Hepatocyte (in vitro differentiated cells): ENCODE data around the gene SEL1L2. TPM values are rescaled to one million over a fixed set of nuclear protein-coding genes. Genes with fewer than 3 reads are reported as not detected.

Experiments
- DNase-seq: peaks from one replicate; pipeline ENCODE4 v3.0.0-alpha.2; 2016; ENCODE audit warnings: low spot score
- H2AFZ ChIP-seq: fragments of 200-600 bp; sonication (generic); 2 replicates; pipeline ENCODE4 v1.6.0; 2016; ENCODE audit warnings: antibody characterized with exemption, mild to moderate bottlenecking
- H3K27ac ChIP-seq: fragments of 200-600 bp; sonication (generic); 2 replicates; pipeline ENCODE4 v1.5.1; 2016; ENCODE audit warnings: mild to moderate bottlenecking
- H3K27me3 ChIP-seq: fragments of 200-600 bp; sonication (generic); 2 replicates; pipeline ENCODE4 v1.6.1; 2016
- H3K36me3 ChIP-seq: fragments of 200-600 bp; sonication (generic); replicated peaks from 2 replicates; pipeline ENCODE4 v1.5.1; 2016; ENCODE audit warnings: low read depth; ENCODE audit not compliant: insufficient read depth
- H3K4me1 ChIP-seq: fragments of 200-600 bp; sonication (generic); 2 replicates; pipeline ENCODE4 v1.5.1; 2016; ENCODE audit warnings: mild to moderate bottlenecking, moderate library complexity; ENCODE audit not compliant: insufficient read depth
- H3K4me2 ChIP-seq: fragments of 200-600 bp; sonication (generic); 2 replicates; pipeline ENCODE4 v1.6.0; 2016
- H3K4me3 ChIP-seq: fragments of 200-600 bp; sonication (generic); 2 replicates; pipeline ENCODE4 v1.5.1; 2016; ENCODE audit warnings: mild to moderate bottlenecking
- H3K79me2 ChIP-seq: fragments of 200-600 bp; sonication (generic); 2 replicates; pipeline ENCODE4 v1.6.0; 2017; ENCODE audit warnings: mild to moderate bottlenecking
- H3K9me2 ChIP-seq: fragments of 200-600 bp; sonication (generic); replicated peaks from 2 replicates; pipeline ENCODE4 v1.6.0; 2017; ENCODE audit warnings: mild to moderate bottlenecking; ENCODE audit not compliant: insufficient read depth
- H3K9me3 ChIP-seq: fragments of 200-600 bp; sonication (generic); 2 replicates; pipeline ENCODE4 v1.5.1; 2016; ENCODE audit warnings: low read depth, mild to moderate bottlenecking
- H4K20me1 ChIP-seq: fragments of 200-600 bp; sonication (generic); 2 replicates; pipeline ENCODE4 v1.6.0; 2016; ENCODE audit warnings: mild to moderate bottlenecking; ENCODE audit not compliant: insufficient read depth, poor library complexity, severe bottlenecking
- EZH2 ChIP-seq: fragments of 200-600 bp; sonication (generic); IDR thresholded peaks from 2 replicates; pipeline ENCODE4 v1.6.1; 2016; ENCODE audit warnings: antibody characterized with exemption, mild to moderate bottlenecking, borderline replicate concordance
- EZH2phosphoT487 ChIP-seq: fragments of 200-600 bp; sonication (generic); IDR thresholded peaks from one replicate; pipeline ENCODE4 v1.6.1; 2018; ENCODE audit warnings: antibody characterized with exemption, mild to moderate bottlenecking, low read depth, moderate library complexity; ENCODE audit not compliant: unreplicated experiment, severe bottlenecking
- WGBS: methylation state at CpG from one replicate; pipeline ENCODE4 v1.1.6; 2016; ENCODE audit warnings: low lambda C conversion rate; ENCODE audit errors: missing lambda C conversion rate; 5-methylcytosine and 5-hydroxymethylcytosine counted together
- polyA plus RNA-seq: library from polyadenylated mRNA; unstranded; fragments of >200 nt; fragmentation: Nextera tagmentation; extraction: Ambion mirVana; gene quantifications from 2 replicates; pipeline ENCODE4 v1.2.1, GENCODE V29; 2016
- total RNA-seq: library from RNA; depleted of rRNA; stranded (reverse); fragments of >200 nt; gene quantifications from 2 replicates; pipeline ENCODE4 v1.2.3, GENCODE V29; 2014
- TF ChIP-seq, protein P1 (sequence below): fragments of 200-600 bp; sonication (generic); IDR thresholded peaks from 2 replicates; pipeline ENCODE4 v1.5.1; 2016; ENCODE audit warnings: antibody characterized with exemption, mild to moderate bottlenecking; ENCODE audit not compliant: poor library complexity

SEL1L2 gene
- total and polyA plus RNA-seq, 2 experiments from 2014 or later = not detected

DNA sequence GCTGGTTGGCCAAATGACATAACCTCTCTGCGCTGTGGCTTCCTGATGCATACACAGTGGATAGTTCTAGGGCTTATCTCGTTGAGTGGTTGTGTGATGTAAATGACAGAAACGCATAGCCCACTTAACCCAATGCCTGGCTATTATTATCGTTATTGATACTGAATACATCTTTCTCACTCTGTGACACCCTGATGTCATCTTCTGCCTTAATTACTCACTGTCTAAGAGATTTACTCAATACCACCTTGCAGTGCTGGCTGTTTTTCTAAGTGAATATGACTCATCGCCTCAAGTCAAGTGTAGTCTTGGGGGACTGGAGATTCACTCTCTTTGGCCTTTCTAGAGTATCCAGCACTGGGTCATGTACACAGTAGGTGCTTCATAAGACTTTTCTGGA is 132.0 kb downstream of the SEL1L2 start:
- Histone ChIP-seq H3K4me1 (no peaks in the 10 kb centered on the region), H3K9me3 (no peaks in the 10 kb centered on the region), H3K36me3 (no peaks in the 10 kb centered on the region), H3K27ac (no peak overlapping the region), H3K4me3 (no peak overlapping the region), H3K79me2 (no peaks in the 10 kb centered on the region), H3K27me3 (no peaks in the 10 kb centered on the region), H2AFZ (no peak overlapping the region), H4K20me1 (no peaks in the 10 kb centered on the region), H3K9me2 (no peaks in the 10 kb centered on the region), H3K4me2 (no peak overlapping the region)
- 93% methylated on average over 5 of the region's 5 CpGs for WGBS
- DNase-seq = no peak
- TF ChIP-seq, protein P1, sequence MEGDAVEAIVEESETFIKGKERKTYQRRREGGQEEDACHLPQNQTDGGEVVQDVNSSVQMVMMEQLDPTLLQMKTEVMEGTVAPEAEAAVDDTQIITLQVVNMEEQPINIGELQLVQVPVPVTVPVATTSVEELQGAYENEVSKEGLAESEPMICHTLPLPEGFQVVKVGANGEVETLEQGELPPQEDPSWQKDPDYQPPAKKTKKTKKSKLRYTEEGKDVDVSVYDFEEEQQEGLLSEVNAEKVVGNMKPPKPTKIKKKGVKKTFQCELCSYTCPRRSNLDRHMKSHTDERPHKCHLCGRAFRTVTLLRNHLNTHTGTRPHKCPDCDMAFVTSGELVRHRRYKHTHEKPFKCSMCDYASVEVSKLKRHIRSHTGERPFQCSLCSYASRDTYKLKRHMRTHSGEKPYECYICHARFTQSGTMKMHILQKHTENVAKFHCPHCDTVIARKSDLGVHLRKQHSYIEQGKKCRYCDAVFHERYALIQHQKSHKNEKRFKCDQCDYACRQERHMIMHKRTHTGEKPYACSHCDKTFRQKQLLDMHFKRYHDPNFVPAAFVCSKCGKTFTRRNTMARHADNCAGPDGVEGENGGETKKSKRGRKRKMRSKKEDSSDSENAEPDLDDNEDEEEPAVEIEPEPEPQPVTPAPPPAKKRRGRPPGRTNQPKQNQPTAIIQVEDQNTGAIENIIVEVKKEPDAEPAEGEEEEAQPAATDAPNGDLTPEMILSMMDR = no peak
- TF ChIP-seq EZH2 (no peak), EZH2phosphoT487 (no peak)

DNA sequence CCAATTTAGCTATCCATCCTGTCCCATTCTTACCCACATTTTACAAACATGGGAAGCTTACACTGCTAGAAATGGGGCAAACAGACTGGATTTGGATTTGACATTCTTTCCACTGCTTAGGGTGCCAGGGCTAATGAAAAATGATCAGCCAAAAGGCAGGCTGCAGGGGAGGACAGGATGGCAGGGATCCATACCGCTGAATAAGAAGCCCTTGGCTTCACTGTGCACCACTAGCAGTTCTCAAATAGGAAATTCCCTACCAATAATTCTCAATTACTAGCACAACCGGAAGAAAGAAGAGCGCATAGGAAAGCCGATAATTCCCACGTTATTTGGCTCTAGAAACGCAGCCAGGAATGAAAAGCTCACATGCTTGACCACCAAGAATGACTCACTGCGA is 132.5 kb downstream of the SEL1L2 start:
- DNase-seq = no peak
- Histone ChIP-seq H3K27ac (no peak overlapping the region), H3K9me3 (no peaks in the 10 kb centered on the region), H3K4me2 (no peak overlapping the region), H3K9me2 (no peaks in the 10 kb centered on the region), H3K36me3 (no peaks in the 10 kb centered on the region), H2AFZ (no peak overlapping the region), H3K79me2 (no peaks in the 10 kb centered on the region), H3K4me1 (no peaks in the 10 kb centered on the region), H4K20me1 (no peaks in the 10 kb centered on the region), H3K4me3 (no peak overlapping the region), H3K27me3 (no peaks in the 10 kb centered on the region)
- TF ChIP-seq EZH2phosphoT487 = no peak
- TF ChIP-seq EZH2 = no peak
- TF ChIP-seq, protein P1 = no peak
- 94% methylated on average over 7 of the region's 7 CpGs for WGBS

DNA sequence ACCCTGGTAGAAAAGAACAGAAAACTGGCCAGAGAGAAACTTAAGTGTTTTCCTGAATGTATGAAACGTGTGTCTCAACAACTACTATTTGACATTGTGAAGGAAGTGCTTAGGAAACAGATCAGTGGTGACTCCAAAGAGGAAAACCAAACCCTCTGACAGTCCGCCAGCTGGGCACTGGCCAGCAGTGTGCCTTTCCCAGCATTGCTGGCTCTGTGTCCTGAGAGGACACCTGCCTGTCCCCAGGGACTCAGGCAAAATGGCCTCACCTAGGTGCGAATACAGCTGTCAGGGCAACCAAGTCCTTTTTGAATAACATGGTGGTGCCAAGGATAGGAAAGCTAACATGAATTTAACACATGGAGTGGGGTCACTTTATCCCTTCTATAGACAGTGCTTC is 133.1 kb downstream of the SEL1L2 start:
- H3K4me3 ChIP-seq = no peak overlapping the region
- H2AFZ ChIP-seq = no peak overlapping the region
- no peaks in the 10 kb centered on the region for H3K9me3 ChIP-seq
- H3K9me2 ChIP-seq = no peaks in the 10 kb centered on the region
- H3K4me2 ChIP-seq = no peak overlapping the region
- H3K79me2 ChIP-seq = no peaks in the 10 kb centered on the region
- DNase-seq = no peak
- no peak overlapping the region for H3K27ac ChIP-seq
- WGBS = 88% methylated on average over 3 of the region's 3 CpGs
- no peaks in the 10 kb centered on the region for H3K36me3 ChIP-seq
- no peaks in the 10 kb centered on the region for H3K27me3 ChIP-seq
- TF ChIP-seq, protein P1 = no peak
- no peak for TF ChIP-seq EZH2
- TF ChIP-seq EZH2phosphoT487 = no peak
- no peaks in the 10 kb centered on the region for H4K20me1 ChIP-seq
- H3K4me1 ChIP-seq = no peaks in the 10 kb centered on the region

DNA sequence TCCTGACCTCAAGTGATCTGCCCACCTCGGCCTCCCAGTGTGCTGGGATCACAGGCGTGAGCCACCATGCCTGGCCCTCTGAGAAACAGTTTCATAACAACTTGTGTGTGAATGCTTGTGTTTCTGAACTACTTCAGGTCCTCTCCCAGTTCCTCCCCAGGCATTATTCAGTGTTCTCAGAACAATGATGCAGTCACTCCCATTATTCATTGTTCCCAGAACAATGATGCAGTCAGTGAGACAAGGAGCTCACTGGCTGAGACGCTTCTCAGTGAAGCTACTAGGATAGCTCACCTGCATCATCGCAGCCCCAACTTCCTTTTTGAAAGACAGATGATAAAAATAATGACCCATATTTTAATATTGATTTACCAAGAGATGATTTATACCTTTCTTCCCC is 134.1 kb downstream of the SEL1L2 start:
- Histone ChIP-seq H3K9me2 (no peaks in the 10 kb centered on the region), H4K20me1 (no peaks in the 10 kb centered on the region), H3K4me2 (no peak overlapping the region), H3K4me1 (no peaks in the 10 kb centered on the region), H3K36me3 (no peaks in the 10 kb centered on the region), H3K79me2 (no peaks in the 10 kb centered on the region), H3K9me3 (no peaks in the 10 kb centered on the region), H3K27me3 (no peaks in the 10 kb centered on the region), H3K27ac (no peak overlapping the region), H2AFZ (no peak overlapping the region), H3K4me3 (no peak overlapping the region)
- TF ChIP-seq EZH2phosphoT487 = no peak
- DNase-seq = no peak
- WGBS = 81% methylated on average over 4 of the region's 4 CpGs
